ENCODE data around the gene DSCAM.

Gene DSCAM

DNA sequence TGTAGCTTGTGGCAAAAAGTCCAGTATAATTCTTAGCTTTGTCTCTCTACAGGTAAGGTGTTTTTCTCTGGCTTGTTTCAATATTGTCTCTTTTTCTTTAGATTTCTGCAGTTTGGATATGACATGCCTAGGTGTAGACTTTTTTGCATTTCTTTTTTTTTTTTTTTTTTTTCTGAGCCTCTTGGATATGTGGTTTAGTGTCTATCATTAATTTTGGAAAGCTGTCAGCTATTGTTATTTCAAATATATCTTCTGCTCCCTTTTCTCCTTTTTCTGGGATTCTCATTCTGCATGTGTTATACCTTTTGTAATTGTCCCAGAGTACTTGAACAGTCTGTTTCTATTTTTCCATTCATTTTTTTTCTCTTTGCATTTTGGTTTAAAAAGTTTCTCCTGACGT is 243.2 kb downstream of the DSCAM start:
- no peak for DNase-seq

DNA sequence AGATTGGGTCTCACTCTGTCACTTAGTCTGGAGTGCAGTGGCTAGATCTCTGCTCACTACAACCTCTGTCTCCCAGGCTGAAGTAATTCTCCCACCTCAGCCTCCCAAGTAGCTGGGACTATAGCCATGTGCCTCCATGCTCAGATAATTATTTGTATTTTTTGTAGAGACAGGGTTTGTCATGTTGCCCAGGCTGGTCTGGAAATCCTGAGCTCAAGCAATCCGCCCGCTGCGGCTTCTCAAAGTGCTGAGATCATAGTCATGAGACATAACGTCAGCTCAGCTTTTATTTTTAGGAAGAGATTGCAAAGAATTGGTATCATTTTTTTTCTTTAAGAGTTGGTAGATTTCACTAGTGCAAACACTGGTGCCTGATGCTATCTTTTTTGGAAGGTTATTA is 244.9 kb downstream of the DSCAM start:
- DNase-seq: peak; percentile 25

DNA sequence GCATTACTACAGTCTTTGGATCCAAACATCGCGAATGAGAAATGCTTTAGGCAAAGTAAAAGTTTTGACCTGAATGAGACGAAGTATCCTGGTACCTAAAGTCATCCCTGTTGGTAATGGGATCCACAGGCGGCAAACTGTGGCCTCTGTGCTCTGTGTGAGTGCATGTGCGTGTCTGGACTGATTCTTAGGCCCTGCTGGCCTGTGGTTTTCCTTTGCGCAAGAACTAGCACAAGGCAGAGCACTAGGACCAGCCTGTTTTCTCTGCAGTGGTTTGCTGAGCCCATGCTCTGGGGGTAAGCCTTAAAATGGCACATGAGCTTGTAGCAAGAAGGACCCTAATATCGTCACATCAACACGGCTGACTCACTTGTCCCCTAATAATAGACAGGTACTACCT is 251.2 kb downstream of the DSCAM start:
- DNase-seq: no peak

- DNase-seq: no peak
Observed at GRCh38 chr21:40587736-40588346, 259.1 kb downstream of the DSCAM start.

GRCh38 chr21:40586575-40586974 is 260.4 kb downstream of the DSCAM start:
- DNase-seq: no peak

GRCh38 chr21:40577285-40578043 is 269.5 kb downstream of the DSCAM start:
- no peak for DNase-seq

- no peak for DNase-seq
Observed at GRCh38 chr21:40575976-40576375, 271.0 kb downstream of the DSCAM start.

GRCh38 chr21:40569357-40569756 is 277.6 kb downstream of the DSCAM start:
- no peak for DNase-seq

DNA sequence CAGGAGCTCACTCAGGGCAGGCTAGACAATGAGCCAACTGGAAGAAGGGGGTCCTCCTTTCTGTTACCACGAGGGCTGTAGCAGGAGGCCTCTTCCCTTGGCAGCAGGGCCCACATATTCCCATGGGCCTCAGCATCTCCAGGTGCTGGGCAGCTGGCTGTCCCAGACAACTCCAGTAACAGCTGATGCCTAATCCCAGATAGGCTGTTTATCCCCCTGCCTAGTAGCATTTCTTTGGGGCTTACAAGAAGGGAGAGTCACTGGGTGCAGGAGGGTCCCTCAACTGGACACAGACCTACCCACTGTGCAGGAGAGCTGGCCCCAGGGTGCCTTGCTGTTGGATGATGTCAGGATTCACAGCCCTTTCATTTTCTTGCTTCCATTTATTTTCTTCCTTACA is 278.2 kb downstream of the DSCAM start:
- DNase-seq: no peak

- DNase-seq: no peak
Observed at GRCh38 chr21:40567501-40567900, 279.5 kb downstream of the DSCAM start.

DNA sequence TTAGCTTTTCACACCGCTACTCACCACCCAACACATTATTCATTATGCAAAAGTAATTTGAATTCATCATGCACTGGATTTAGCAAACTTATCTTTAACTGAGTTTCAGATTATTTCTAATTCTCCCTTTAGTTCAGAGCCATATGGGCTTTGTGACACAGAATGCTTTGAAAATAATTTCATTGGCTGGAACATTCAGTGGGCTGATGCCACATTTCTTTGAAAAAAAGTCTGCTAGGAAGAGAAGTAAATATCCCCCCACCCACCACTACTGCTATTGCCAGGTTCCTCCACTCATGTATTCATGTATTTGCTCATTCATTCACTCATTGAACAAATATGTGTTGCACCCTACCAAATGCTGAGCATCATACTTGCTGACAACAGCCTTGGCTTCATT is 280.5 kb downstream of the DSCAM start:
- no peak for DNase-seq

GRCh38 chr21:40564318-40564717 is 282.6 kb downstream of the DSCAM start:
- no peak for DNase-seq

GRCh38 chr21:40563900-40564299 is 283.1 kb downstream of the DSCAM start:
- DNase-seq: no peak

DNA sequence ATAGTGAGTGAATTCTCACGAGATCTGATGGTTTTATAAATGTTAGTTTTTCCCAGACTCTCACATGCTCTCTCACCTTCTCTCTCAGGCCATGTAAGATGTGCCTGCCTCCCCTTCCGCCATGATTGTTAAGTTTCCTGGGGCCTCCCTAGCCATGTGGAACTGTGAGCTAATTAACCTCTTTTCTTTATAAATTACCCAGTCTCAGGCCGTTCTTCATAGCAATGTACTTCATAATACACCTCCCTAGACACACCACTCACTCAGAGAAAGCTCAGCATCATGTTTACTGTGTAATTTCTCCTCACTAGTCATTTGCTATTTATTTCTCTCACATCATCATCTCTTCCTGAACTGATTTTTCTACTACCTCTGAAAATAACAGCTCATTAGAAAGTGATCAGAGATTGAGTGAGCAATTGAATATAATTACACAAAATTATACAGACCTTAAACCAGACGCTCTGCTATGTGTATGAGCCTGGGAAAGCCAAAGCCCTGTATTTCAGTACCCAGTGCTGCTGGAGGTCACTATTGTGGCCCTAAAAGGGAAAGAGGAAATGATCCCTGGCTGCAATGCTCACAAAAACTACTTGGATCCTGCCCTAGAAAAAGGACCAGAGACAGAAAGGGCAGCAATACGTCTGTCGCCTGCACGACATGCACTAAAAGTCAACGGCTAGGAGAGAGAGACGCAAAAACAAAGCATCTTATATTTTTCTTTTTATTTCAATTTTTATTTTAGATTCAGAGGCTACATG is 284.5 kb downstream of the DSCAM start:
- no peak for DNase-seq

DNA sequence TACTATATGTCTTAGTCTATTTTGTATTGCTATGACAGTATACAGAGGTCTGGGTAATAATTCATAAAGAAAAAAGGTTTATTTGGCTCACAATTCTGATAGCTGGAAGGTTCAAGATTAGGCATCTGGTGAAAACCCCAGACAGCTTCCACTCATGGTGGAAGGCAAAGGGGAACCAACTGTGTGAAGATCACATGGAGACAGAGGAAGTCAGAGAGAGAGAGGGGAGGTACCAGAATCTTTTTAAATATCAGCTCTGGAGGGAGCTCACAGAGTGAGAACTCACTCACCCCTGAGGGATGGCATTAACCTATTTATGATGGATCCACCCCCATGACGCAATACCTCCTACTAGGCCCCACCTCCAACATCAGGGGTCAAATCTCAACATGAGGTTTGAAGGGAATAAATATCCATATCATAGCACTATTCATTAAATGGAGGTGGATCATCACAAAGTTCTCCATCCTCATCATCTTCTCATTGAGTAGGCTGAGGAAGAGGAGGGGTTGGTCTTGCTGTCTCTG is 290.5 kb downstream of the DSCAM start:
- no peak for DNase-seq

DNA sequence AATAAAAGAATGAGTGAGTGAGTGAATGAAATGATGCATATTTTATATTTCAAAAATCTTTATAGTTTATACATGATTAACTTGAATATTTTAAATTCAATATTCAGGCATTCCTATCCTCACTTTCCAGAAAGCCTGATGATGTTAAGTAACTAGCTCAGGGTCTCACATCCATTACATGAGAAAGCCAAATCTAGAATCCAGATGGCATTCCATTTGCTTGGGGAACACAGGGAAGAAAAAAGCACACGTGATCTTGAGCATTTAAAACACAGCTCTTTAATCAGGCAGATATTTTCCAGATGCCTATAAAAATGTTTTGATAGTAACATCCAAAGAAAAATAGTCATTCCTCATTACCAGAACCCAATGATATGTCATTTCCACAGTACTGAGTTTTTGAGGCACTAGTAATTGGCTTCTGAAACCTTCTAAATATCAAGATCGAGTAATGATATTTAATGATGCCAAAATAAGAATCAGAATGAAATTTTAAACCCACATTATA is 291.9 kb downstream of the DSCAM start:
- no peak for DNase-seq

- DNase-seq: no peak
Observed at GRCh38 chr21:40553781-40554180, 293.2 kb downstream of the DSCAM start.

DNA sequence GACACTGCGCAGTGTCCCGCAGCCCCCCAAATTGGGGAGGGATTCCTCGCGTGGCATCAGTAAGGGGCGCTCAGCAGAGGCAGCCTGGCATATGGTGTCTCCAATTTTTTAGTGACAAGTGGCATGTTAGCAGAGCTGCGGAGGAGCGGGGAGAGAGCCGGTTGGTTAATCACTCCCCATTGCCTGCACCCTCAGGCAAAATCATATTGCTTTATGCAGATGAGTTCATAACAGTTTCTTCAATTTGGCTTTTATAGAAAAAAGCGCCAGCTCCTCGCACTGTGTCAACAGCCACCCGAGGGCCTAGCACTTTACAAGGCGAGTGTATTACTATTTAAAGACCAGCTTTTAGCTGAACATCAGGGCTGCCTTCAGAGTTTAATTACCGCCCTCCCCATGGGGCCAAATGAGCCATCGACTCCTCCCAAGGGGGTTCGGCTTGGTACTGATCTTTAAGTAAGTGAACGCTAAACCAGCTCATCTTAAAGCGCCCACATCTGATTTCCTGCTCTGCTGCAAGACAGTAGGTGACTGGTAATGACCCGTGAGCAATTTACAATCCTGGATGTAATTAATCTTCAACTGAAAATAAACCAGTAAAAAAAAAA is 298.9 kb downstream of the DSCAM start:
- no peak for DNase-seq

DNA sequence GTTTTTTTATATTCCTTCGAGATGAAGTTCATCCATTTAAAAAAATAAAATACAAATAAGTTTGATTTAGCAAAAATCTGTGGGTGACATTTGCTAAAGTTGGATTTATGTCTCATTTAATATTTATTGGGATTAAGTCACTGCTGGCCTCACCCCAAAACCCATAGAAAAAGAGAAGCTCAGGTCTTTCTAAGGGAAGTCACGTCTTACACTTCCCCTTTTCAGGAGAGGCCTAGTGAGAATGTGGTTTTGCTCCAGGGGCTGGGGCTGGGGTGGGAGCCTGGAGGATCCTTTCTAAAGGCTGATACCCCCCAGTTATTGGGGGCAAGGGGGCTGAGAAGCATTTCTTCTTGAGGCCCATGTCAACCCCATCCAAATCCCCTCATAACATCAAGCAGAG is 300.3 kb downstream of the DSCAM start:
- DNase-seq: peak; percentile 23

DNA sequence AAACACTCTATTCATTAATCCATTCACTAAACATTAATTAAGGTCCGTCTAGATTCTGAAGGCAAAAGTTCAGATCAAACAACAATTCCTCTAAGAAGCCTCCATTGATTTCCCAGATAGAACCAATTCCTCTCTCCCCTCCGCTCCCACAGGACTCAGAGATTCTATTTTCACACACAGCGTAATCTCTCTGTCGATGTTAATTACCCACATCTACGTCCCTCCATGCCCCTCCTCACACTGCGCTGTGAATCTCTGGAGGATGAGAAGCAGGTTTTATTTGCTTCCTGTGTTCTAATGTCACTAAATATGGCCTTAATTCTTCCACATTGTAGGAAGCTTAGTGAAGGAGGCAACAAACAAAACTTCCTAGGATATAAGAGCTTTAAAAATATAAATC is 306.7 kb downstream of the DSCAM start:
- DNase-seq: no peak

DNA sequence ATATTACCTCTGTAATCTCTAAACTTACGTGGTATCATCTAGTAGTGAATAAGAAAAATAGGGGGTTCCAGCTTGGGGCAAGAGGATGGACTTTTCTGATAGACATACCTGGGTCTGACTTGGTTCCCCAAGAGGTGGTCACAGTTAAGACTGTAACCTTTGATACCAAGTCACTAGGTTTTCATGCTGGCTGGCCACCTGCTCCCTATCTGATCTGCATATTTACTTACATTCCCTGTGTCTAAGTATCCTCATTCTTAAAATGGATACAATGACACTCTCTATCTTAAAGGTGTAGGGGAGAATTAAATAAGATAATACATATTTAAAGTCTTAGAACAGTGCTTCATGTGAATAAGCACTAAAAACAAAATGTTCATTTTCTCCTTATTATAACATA is 312.1 kb downstream of the DSCAM start:
- DNase-seq: no peak

DNA sequence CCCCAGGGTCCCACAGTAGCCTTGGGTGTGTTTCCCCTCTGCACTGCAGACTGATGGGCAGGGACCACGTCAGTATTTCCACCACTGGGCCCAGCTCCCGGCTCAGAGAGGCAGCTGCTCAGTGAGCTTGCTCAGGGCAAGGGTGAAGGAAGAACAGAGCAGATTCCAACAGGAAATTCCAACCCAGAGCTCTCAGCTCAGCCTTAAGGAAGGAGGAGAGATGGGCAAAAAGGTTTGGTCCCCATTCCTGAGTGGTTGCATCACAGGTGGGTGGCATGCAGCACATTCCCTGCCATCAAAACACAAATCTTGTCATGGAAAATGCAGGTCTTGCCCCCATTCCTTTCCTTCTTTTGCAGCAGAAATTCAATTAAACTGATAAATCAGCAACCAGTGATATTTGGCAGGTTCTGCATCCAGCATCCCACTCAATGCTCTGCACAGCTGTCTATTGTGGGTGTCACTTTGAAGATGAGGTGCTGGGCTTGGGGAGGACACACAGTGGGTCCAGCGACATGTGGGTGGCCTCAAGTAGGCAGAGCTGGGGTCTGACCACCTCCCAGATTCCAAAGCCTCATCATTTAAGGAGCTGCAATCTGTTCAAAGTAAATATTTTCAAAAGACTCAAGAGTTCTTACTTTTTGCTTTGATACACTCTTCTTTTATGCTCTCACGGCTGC is 315.4 kb downstream of the DSCAM start:
- no peak for DNase-seq

- no peak for DNase-seq
Observed at GRCh38 chr21:40531016-40531415, 315.9 kb downstream of the DSCAM start.
